HG03571 (cell line): Measurements from ENCODE around the gene B4GALNT4.
A peak's percentile ranks its signal among the peaks of the same experiment; 100 is the strongest.
"Not testable (repeated sequence)": the region's sequence is repeated elsewhere in the genome, so short reads cannot be mapped to it uniquely, and the experiment has no call there.

Source experiments
- ATAC-seq: cut with Tn5 transposase; IDR thresholded peaks from one replicate; pipeline ENCODE4 v1.9.1; 2021; ENCODE audit not compliant: unreplicated experiment

B4GALNT4 gene, protein sequence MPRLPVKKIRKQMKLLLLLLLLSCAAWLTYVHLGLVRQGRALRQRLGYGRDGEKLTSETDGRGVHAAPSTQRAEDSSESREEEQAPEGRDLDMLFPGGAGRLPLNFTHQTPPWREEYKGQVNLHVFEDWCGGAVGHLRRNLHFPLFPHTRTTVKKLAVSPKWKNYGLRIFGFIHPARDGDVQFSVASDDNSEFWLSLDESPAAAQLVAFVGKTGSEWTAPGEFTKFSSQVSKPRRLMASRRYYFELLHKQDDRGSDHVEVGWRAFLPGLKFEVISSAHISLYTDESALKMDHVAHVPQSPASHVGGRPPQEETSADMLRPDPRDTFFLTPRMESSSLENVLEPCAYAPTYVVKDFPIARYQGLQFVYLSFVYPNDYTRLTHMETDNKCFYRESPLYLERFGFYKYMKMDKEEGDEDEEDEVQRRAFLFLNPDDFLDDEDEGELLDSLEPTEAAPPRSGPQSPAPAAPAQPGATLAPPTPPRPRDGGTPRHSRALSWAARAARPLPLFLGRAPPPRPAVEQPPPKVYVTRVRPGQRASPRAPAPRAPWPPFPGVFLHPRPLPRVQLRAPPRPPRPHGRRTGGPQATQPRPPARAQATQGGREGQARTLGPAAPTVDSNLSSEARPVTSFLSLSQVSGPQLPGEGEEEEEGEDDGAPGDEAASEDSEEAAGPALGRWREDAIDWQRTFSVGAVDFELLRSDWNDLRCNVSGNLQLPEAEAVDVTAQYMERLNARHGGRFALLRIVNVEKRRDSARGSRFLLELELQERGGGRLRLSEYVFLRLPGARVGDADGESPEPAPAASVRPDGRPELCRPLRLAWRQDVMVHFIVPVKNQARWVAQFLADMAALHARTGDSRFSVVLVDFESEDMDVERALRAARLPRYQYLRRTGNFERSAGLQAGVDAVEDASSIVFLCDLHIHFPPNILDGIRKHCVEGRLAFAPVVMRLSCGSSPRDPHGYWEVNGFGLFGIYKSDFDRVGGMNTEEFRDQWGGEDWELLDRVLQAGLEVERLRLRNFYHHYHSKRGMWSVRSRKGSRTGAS

DNA sequence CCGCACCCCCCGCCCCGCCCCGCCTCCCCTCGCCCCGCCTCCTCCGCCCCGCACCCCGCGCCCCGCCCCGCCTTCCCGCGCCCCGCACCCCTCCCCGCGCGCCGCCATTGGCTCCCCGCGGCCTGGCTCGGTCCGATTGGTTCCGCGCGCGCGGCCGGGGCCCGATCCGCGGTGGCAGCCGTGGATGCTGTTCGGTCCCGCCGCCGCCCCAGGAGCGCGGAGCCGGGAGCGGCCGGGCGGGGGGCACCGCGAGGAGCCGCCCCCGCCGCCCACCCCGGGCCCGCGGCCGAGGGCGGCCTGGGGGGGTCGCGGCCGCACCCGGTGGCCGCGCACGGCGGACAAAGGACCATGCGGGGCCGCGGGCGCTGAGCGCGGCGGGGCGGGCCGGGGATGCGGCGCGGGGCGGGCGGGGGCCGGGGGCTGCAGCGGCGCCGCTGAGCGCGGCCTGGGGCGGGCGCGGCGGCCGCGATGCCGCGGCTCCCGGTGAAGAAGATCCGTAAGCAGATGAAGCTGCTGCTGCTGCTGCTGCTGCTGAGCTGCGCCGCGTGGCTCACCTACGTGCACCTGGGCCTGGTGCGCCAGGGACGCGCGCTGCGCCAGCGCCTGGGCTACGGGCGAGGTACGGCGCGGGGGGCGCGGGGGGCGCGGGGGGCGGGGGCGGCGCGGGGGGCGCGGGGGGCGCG is at the start of gene B4GALNT4:
Gene B4GALNT4, plus strand, starts transcription at position 164 of the 683 bp plus-strand sequence. Its CDS starts 305 bp downstream, at position 469.
- no peak for ATAC-seq

DNA sequence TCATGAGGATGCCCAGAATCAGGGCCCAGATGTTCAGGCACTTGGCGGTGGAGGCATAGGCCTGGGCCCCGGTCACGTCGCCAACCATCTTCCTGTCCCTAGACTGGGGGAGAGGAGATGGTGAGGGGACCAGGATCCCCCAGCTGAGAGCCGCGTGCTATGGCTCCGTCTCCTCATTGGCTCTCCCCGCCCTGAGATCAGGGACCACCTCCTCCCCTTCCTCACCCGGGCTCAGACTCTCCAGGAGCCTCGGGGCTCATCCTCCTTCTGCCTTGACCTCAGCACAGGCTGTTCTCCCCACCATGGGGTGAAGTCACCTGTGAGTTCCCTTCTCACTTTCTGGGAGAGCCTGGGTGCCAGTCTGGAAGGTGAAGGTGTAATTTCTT is 49.4 kb upstream of the B4GALNT4 start:
- ATAC-seq = not testable (repeated sequence)

GRCh38 chr11:324156-324555 is 45.1 kb upstream of the B4GALNT4 start:
- no peak for ATAC-seq

DNA sequence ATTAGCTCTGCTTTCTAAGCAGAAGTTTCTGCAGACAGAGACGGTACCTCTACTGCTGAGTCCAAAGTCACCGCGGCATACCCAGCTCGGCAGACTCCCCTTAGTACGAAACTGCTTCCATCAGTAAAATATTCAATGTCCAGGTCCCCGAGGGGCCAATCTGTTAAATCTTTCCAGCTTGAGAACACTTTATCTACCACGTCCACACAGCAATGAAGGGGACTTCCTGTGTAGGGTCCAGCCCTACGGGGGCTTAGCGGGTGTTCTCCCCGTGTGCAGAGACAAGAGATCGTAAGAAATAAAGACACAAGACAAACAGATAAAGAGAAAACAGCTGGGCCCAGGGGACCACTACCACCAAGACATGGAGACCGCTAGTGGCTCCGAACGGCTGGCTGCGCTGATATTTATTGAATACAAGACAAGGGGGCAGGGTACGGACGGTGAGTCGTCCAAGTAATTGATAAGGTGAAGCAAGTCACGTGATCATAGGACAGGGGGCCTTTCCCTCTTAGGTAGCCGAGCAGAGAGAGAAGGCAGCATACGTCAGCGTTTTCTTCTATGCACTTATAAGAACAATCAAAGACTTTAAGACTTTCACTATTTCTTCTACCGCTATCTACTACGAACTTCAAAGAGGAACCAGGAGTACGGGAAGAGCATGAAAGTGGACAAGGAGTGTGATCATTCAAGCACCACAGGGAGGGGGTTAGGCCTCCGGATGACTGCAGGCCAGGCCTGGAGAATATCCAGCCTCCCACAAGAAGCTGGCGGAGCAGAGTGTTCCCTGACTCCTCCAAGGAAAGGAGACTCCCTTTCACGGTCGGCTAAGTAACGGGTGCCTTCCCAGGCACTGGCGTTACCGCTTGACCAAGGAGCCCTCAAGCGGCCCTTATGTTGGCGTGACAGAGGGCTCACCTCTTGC is 44.4 kb upstream of the B4GALNT4 start:
- ATAC-seq = not testable (repeated sequence)

GRCh38 chr11:325796-326591 is 43.3 kb upstream of the B4GALNT4 start:
- ATAC-seq = no peak

DNA sequence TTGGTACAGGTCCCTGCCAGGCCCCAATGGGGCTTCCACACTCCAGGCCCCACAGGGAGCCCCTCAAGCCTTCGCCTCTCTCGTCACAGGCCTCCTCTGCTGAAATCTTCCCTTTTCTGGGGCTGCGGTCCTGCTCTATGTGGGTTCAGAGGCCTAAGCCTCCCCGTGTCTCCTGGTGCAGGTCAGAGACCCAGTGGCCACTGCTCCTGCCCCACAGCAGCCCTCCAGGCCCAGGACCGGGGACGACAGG is 42.8 kb upstream of the B4GALNT4 start:
- no peak for ATAC-seq

DNA sequence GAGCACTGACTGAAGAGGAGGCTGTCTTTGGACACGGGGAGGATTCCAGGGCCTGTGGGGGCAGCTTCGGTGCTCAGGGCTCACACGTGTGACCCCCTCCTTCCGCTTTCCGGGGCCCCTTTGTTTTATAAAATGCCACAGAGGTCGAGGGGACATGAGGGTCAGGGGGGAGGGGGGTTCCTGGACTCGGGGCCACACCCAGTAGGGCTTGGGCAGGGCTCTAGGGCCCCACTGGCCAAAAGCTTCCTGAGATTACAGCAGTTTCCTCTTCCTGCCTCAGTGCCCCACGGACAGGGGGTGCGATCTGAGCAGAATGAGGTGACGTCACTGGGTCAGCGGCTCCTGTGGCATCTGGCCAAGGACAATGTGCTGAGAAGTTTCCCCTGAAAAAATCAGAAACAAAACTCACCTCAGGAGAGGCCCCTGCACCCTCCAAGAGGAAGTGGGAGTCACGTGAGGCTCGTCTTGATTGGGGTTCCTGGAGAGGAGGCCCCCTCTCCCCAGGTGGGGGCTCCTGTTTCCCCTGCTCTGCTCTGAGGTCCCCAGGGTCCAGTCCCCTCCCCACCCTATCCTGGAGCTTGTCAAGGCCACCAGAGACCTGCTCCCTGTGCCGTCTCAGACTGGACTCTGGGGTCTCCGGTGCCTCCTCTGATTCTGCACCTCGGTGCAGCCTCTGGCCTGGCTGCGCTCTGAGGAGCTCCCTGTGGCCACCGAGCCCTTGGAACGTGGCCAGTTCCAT is 42.3 kb upstream of the B4GALNT4 start:
- peak; percentile 64 for ATAC-seq

DNA sequence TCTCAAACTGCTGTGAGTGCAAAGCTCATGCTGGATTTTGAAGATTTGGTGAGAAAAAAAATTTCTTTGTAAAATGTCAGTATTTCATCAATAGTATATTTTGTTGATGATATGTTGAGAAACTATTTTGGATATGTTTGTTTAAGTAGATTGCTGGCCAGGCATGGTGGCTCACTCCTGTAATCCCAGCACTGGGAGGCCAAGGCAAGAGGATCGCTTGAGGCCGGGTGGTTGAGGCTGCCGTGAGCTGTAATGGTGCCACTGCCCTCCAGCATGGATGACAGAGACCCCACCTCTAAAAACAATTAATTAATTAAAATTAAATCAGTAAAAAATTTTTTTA is 41.7 kb upstream of the B4GALNT4 start:
- ATAC-seq = no peak

DNA sequence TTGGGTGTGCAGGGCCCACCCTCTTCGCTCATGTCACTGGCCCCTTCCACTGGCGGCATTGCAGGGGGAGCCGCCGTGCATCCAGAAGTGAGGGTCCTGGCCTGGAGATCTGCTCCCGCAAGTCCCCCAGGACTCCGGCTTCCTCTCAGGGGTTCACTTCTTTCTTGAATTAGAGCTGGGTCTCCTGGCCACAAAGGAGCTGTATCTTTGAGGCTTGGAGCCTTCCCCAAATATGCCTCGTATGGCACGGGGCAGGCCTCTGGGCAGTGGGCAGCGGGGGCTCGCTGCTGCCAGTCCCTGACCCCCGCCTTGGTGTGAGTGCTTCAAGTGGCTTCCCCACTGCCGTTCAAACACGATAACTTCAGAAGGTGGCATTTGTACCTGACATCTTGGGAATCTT is 41.3 kb upstream of the B4GALNT4 start:
- no peak for ATAC-seq

- ATAC-seq = not testable (repeated sequence)
Observed at GRCh38 chr11:328516-329100, 40.7 kb upstream of the B4GALNT4 start.

DNA sequence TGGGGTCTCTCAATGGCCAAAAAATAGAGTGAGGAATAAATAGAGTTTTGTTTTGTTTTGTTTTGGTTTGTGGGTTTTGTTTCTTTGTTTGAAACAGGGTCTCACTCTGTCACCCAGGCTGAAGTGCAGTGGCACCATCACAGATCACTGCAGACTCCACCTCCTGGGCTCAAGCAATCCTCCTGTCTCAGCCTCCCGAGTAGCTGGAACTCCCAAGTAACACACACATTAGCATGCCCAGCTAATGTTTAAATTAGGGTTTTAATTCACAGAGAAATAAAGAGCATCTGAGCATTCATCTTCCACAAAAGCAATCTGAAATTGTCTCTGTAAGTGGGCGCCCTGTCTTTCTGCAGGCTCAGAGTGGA is 39.4 kb upstream of the B4GALNT4 start:
- no peak for ATAC-seq

GRCh38 chr11:330307-330693 is 39.0 kb upstream of the B4GALNT4 start:
- ATAC-seq = no peak

GRCh38 chr11:330694-331357 is 38.5 kb upstream of the B4GALNT4 start:
- no peak for ATAC-seq

DNA sequence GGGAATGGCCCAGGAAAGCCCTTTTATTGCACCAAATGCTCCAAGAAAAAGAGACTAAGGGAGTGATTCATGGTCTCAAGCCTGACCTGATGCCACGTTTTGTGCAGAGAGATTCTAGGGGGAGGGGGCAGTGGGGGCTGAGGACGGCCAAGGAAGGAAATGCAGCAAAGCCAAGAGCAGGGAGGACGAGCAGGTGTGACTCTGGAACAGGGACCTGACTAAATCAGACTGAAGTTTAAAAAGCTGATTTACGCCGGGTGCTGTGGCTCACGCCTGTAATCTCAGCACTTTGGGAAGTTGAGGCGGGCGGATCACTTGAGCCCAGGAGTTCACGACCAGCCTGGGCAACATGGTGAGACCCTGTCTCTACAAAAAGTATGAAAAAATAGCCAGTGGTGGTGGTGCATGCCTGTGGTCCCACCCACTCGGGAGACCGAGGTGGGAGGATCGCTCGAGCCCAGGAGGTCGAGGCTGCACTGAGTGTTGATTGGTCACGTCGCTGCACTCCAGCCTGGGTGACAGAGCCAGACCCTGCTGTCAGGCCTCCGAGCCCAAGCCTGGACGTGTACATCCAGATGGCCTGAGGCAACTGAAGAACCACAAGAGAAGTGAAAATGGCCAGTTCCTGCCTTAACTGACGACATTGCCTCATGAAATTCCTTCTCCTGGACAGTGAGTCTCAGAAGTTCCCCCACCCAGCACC is 37.8 kb upstream of the B4GALNT4 start:
- no peak for ATAC-seq

GRCh38 chr11:332651-333480 is 36.4 kb upstream of the B4GALNT4 start:
- no peak for ATAC-seq

GRCh38 chr11:333616-334263 is 35.6 kb upstream of the B4GALNT4 start:
- ATAC-seq = not testable (repeated sequence)
